Esophagus muscularis mucosa (tissue), 4 donors: ENCODE data around the gene WDR37. TPM values are rescaled to one million over a fixed set of nuclear protein-coding genes. Genes with fewer than 3 reads are reported as not detected.

ENCODE experiments used
- DNase-seq: peaks from one replicate; pipeline ENCODE4 v3.0.0-alpha.2; 2017; ENCODE audit errors: extremely low spot score
- H3K27ac ChIP-seq, 4 donors: fragments of 200-600 bp; sonication (generic); replicated peaks in 1 of 4; 1 replicate in 3 of 4; 2 replicates in 1 of 4; pipeline ENCODE4 v1.5.1; 2016 to 2019; ENCODE audit warnings: mild to moderate bottlenecking in 1 of 4
- H3K27me3 ChIP-seq, 4 donors: fragments of 200-600 bp; sonication (generic); one replicate each; pipeline versions ENCODE4 v1.5.1 to v1.6.0; 2016 to 2019
- H3K36me3 ChIP-seq, 4 donors: fragments of 200-600 bp; sonication (generic); one replicate each; pipeline ENCODE4 v1.5.1; 2016 to 2019
- H3K4me1 ChIP-seq, 4 donors: fragments of 200-600 bp; sonication (generic); one replicate each; pipeline ENCODE4 v1.5.1; 2016 to 2019
- H3K4me3 ChIP-seq, 4 donors: fragments of 200-600 bp; sonication (generic); 1 replicate in 2 of 4; 2 replicates in 2 of 4; pipeline ENCODE4 v1.5.1; 2016 to 2019; ENCODE audit warnings: mild to moderate bottlenecking in 4 of 4, moderate library complexity in 1 of 4
- H3K9me3 ChIP-seq, 4 donors: fragments of 200-600 bp; sonication (generic); 1 replicate in 3 of 4; 2 replicates in 1 of 4; pipeline ENCODE4 v1.5.1; 2016 to 2019
- EP300 ChIP-seq: sonication (generic); formaldehyde crosslinking; IDR thresholded peaks from one replicate; pipeline ENCODE4 v1.6.1; 2017; ENCODE audit warnings: antibody characterized with exemption
- POLR2A ChIP-seq: fragments of 450-650 bp; IDR thresholded peaks from one replicate; pipeline ENCODE4 v1.6.1; 2017; ENCODE audit warnings: antibody characterized with exemption, moderate library complexity, mild to moderate bottlenecking, low read depth
- POLR2AphosphoS5 ChIP-seq, 2 donors: sonication (generic); formaldehyde crosslinking; IDR thresholded peaks; one replicate each; pipeline ENCODE4 v1.6.1; 2017; ENCODE audit warnings: antibody characterized with exemption in 2 of 2
- WGBS: methylation state at CpG from one replicate; pipeline ENCODE4 v1.1.5; 2018; 5-methylcytosine and 5-hydroxymethylcytosine counted together
- intact Hi-C: fragments of 100-400 bp; cut with DNase I; formaldehyde crosslinking; loops from one replicate; pipeline ENCODE4 v1.15.1; 2023
- total RNA-seq, 4 donors: library from RNA; depleted of rRNA; stranded (reverse); fragments of >200 nt; gene quantifications; one replicate each; pipeline versions ENCODE4 v1.1.0 to v1.2.1, GENCODE V29; 2016
- TF ChIP-seq, protein P1 (sequence below), 3 experiments: fragments of 200-600 bp in 2 of 3; fragments of 450-650 bp in 1 of 3; sonication (generic) in 2 of 3; IDR thresholded peaks; one replicate each; pipeline ENCODE4 v1.5.1; 2017 to 2019; ENCODE audit warnings: antibody characterized with exemption in 3 of 3, mild to moderate bottlenecking in 2 of 3, moderate library complexity in 1 of 3

WDR37 gene
- total RNA-seq, 4 donors from 2014 or later, result 9.1 to 17.2 (median 13.2) TPM

DNA sequence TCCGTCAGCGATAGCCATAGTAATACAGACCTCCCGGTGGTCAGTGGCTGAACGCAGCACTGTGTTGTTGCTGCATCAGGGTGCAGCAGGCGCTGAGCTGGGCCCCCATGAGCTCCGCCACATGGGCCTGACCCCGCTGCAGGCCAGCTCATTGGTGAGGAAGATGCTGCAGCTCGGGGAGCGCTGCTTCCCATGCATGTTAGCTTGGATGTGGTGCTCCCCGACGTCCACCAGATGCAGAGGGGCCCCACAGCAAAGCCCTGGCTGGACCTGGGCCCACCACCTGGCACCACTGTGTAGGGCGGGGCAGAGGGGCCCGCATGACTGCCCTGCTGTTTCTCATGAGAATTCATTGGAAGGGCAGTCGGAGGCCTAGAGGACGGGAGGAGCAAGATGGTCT is 50.8 kb downstream of the WDR37 start:
- Histone ChIP-seq H3K4me3 (no peak overlapping the region), H3K4me1 (peaks cover 0 to 14% (median 3%) of the 10 kb centered on the region in 4 donors), H3K36me3 (peaks cover 56 to 96% (median 81%) of the 10 kb centered on the region in 4 donors), H3K9me3 (no peaks in the 10 kb centered on the region), H3K27me3 (no peaks in the 10 kb centered on the region), H3K27ac (no peak overlapping the region)
- DNase-seq, result no peak
- 85% methylated on average over 8 of the region's 15 CpGs for WGBS
- intact Hi-C loops, result no loop called here
- TF ChIP-seq, protein P1, sequence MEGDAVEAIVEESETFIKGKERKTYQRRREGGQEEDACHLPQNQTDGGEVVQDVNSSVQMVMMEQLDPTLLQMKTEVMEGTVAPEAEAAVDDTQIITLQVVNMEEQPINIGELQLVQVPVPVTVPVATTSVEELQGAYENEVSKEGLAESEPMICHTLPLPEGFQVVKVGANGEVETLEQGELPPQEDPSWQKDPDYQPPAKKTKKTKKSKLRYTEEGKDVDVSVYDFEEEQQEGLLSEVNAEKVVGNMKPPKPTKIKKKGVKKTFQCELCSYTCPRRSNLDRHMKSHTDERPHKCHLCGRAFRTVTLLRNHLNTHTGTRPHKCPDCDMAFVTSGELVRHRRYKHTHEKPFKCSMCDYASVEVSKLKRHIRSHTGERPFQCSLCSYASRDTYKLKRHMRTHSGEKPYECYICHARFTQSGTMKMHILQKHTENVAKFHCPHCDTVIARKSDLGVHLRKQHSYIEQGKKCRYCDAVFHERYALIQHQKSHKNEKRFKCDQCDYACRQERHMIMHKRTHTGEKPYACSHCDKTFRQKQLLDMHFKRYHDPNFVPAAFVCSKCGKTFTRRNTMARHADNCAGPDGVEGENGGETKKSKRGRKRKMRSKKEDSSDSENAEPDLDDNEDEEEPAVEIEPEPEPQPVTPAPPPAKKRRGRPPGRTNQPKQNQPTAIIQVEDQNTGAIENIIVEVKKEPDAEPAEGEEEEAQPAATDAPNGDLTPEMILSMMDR (IDR thresholded peaks at IDR 0.05), result no peak
- no peak for TF ChIP-seq POLR2A

DNA sequence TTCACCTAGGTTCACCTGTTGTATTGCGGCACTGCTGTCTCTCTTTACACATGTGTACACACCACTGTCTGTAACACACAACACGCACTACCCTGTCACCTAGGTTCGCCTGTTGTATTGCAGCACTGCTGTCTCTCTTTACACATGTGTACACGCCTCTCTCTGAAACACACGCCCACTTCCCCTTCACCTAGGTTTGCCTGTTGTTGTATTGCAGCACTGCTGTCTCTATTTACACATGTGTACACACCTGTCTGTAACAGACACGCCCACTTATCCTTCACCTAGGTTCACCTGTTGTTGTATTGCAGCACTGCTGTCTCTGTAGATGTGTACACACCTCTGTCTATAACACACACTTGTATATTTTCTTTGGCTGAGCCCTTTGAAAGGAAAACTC is 51.5 kb downstream of the WDR37 start:
- Histone ChIP-seq H3K4me3 (no peak overlapping the region), H3K27me3 (no peaks in the 10 kb centered on the region), H3K9me3 (no peaks in the 10 kb centered on the region), H3K27ac (no peak overlapping the region), H3K36me3 (peaks cover 52 to 96% (median 83%) of the 10 kb centered on the region in 4 donors), H3K4me1 (peaks cover 0 to 14% (median 3%) of the 10 kb centered on the region in 4 donors)
- 93% methylated on average over 6 of the region's 6 CpGs for WGBS
- intact Hi-C loops, result no loop called here
- no peak for DNase-seq
- TF ChIP-seq, protein P1 (IDR thresholded peaks at IDR 0.05), result no peak
- TF ChIP-seq EP300 (no peak), POLR2A (no peak), POLR2AphosphoS5 (IDR thresholded peaks at IDR 0.05) (no peak)

DNA sequence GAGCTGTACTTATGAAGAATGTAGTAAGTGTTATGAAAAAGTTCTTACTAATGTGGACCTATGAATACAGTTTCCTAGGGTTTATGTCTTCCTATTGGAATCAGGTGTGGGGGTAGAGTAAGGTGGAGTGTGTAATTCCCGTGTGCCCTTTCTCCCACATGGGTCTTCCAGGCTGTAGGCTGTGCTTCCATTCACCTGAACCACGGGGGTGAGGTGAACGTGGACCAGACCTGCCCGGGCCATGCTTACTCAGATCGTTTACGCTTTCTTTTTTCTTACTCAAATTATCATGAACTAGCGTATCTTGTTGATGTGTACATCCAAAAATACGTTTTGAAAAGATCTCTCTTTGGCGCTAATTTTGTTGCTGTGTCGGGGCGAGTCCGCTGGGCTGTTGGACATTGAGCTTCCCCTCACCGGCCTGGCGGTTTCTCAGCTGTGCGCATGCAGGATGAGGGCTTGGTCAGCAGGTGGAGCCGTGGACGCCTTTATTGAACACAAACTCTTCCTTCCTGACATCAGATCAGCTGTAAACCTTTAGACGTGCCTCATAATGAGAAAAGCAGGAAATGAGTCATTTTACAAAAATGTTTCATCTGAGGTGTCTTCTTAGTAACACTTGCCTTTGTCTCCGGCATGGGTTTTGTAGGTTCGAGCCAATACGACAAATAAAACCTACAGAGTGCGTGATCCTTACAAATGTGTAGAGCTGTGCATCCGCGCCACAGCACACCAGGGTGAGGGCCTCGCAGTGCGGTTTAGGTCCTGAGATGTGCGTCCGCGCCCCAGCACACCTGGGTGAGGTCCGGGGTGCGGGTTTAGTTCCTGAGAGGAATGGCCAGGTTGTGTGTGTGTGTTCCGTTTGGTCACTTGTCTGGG is 53.8 kb downstream of the WDR37 start:
- intact Hi-C loops, result no loop called here
- Histone ChIP-seq H3K9me3 (no peaks in the 10 kb centered on the region), H3K27ac (peak overlapping the region in 1 of 4 donors; percentile 1), H3K4me1 (peaks cover 0 to 14% (median 5%) of the 10 kb centered on the region in 4 donors), H3K36me3 (peaks cover 49 to 95% (median 78%) of the 10 kb centered on the region in 4 donors), H3K4me3 (no peak overlapping the region), H3K27me3 (no peaks in the 10 kb centered on the region)
- TF ChIP-seq EP300 (no peak), POLR2A (no peak), POLR2AphosphoS5 (IDR thresholded peaks at IDR 0.05) (no peak)
- TF ChIP-seq, protein P1 (IDR thresholded peaks at IDR 0.05), result peak; percentile 33 to 54 (median 49)
- DNase-seq, result no peak
- 79% methylated on average over 32 of the region's 32 CpGs for whole genome bisulfite sequencing

DNA sequence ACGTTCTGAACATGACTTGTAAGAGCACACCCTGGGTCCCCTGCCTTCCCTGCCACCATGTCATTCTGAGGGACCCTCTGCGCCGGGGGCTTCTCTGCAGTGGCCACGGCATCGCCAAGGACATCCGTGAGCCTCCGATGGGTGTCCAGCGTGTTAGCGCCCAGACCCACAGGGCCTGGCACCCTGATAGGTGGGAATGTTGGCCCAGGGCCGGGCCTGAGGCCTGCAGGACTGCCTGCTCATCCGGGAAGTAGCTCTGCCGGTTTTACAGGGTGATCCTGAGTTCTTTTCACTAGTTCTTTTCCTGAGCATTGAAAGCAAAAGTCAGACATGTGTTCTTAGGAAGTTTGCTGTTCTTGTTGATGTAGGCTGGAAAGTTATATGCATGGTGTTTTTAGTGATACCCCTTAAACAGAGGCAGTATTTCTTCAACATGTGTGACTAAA is 54.5 kb downstream of the WDR37 start:
- DNase-seq, result no peak
- H3K4me3 ChIP-seq, result no peak overlapping the region
- H3K9me3 ChIP-seq, result no peaks in the 10 kb centered on the region
- intact Hi-C loops, result no loop called here
- peak overlapping the region in 1 of 4 donors; percentile 1 for H3K27ac ChIP-seq
- no peak for TF ChIP-seq POLR2AphosphoS5 (IDR thresholded peaks at IDR 0.05)
- TF ChIP-seq POLR2A, result no peak
- no peak for TF ChIP-seq EP300
- TF ChIP-seq, protein P1 (IDR thresholded peaks at IDR 0.05), result no peak
- no peaks in the 10 kb centered on the region for H3K27me3 ChIP-seq
- H3K36me3 ChIP-seq, result peaks cover 48 to 95% (median 76%) of the 10 kb centered on the region in 4 donors
- 92% methylated on average over 12 of the region's 12 CpGs for WGBS
- H3K4me1 ChIP-seq, result peaks cover 0 to 14% (median 5%) of the 10 kb centered on the region in 4 donors
